HL-60 (cell line): ENCODE measurements around the gene TMEM223.

ENCODE experiments used
- GABPA ChIP-seq: IDR thresholded peaks from 2 replicates; pipeline ENCODE4 v1.6.1; 2012; ENCODE audit warnings: low read depth
- POLR2AphosphoS5 ChIP-seq: IDR thresholded peaks from 2 replicates; pipeline ENCODE4 v1.6.1; 2012; ENCODE audit warnings: low read depth
- SPI1 ChIP-seq: IDR thresholded peaks from 2 replicates; pipeline ENCODE4 v1.6.1; 2012; ENCODE audit warnings: low read depth, mild to moderate bottlenecking, borderline replicate concordance
- TF ChIP-seq, protein P1 (sequence below): IDR thresholded peaks from one replicate; pipeline ENCODE4 v1.5.1; 2011; ENCODE audit warnings: low read length, control low read depth, inconsistent platforms; ENCODE audit not compliant: insufficient read depth
- TF ChIP-seq, protein P2 (sequence below): IDR thresholded peaks from 2 replicates; pipeline ENCODE4 v1.6.1; 2012; ENCODE audit warnings: low read depth; ENCODE audit not compliant: insufficient replicate concordance

GRCh38 chr11:62778441-62778840 lies 13.4 kb downstream of the TMEM223 start:
- TF ChIP-seq POLR2AphosphoS5 = no peak
- TF ChIP-seq, protein P1, sequence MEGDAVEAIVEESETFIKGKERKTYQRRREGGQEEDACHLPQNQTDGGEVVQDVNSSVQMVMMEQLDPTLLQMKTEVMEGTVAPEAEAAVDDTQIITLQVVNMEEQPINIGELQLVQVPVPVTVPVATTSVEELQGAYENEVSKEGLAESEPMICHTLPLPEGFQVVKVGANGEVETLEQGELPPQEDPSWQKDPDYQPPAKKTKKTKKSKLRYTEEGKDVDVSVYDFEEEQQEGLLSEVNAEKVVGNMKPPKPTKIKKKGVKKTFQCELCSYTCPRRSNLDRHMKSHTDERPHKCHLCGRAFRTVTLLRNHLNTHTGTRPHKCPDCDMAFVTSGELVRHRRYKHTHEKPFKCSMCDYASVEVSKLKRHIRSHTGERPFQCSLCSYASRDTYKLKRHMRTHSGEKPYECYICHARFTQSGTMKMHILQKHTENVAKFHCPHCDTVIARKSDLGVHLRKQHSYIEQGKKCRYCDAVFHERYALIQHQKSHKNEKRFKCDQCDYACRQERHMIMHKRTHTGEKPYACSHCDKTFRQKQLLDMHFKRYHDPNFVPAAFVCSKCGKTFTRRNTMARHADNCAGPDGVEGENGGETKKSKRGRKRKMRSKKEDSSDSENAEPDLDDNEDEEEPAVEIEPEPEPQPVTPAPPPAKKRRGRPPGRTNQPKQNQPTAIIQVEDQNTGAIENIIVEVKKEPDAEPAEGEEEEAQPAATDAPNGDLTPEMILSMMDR = no peak
- TF ChIP-seq, protein P2, sequence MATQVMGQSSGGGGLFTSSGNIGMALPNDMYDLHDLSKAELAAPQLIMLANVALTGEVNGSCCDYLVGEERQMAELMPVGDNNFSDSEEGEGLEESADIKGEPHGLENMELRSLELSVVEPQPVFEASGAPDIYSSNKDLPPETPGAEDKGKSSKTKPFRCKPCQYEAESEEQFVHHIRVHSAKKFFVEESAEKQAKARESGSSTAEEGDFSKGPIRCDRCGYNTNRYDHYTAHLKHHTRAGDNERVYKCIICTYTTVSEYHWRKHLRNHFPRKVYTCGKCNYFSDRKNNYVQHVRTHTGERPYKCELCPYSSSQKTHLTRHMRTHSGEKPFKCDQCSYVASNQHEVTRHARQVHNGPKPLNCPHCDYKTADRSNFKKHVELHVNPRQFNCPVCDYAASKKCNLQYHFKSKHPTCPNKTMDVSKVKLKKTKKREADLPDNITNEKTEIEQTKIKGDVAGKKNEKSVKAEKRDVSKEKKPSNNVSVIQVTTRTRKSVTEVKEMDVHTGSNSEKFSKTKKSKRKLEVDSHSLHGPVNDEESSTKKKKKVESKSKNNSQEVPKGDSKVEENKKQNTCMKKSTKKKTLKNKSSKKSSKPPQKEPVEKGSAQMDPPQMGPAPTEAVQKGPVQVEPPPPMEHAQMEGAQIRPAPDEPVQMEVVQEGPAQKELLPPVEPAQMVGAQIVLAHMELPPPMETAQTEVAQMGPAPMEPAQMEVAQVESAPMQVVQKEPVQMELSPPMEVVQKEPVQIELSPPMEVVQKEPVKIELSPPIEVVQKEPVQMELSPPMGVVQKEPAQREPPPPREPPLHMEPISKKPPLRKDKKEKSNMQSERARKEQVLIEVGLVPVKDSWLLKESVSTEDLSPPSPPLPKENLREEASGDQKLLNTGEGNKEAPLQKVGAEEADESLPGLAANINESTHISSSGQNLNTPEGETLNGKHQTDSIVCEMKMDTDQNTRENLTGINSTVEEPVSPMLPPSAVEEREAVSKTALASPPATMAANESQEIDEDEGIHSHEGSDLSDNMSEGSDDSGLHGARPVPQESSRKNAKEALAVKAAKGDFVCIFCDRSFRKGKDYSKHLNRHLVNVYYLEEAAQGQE = no peak
- TF ChIP-seq SPI1 = no peak
- TF ChIP-seq GABPA = no peak
